ENCODE data around the gene CELF3.

CELF3 gene

GRCh38 chr1:151707541-151708065 lies 9.0 kb downstream of the CELF3 start:
- Histone ChIP-seq H3K9me3 (ENCODE audit: control insufficient read depth, low read length) (no peaks in the 10 kb centered on the region), H3K4ac (ENCODE audit: low read depth in 1 of 2, low read length in 2 of 2) (no peak overlapping the region), H4K8ac (ENCODE audit: low read length) (no peak overlapping the region), H2BK15ac (ENCODE audit: low read depth, poor library complexity, severe bottlenecking) (no peak overlapping the region), H3K27me3 (ENCODE audit: control insufficient read depth in 1 of 2, insufficient read depth in 1 of 2, low read length in 2 of 2) (peaks cover 16 to 47% of the 10 kb centered on the region in 2 experiments), H2BK5ac (ENCODE audit: low read depth, low read length, poor library complexity, severe bottlenecking) (no peak overlapping the region), H3K36me3 (ENCODE audit: control insufficient read depth in 1 of 2, insufficient read depth in 2 of 2, low read depth in 1 of 2, low read length in 2 of 2) (peaks cover 0 to 4% of the 10 kb centered on the region in 2 experiments), H3K4me1 (ENCODE audit: control insufficient read depth, insufficient read depth, low read depth, low read length) (peaks cover 2% of the 10 kb centered on the region), H2BK120ac (ENCODE audit: low read depth, low read length) (no peak overlapping the region), H2AFZ (ENCODE audit: low read depth, low read length) (no peak overlapping the region), H3K23ac (ENCODE audit: low read length in 2 of 2) (no peak overlapping the region), H3K14ac (ENCODE audit: low read length in 2 of 2) (no peak overlapping the region), H3K9ac (ENCODE audit: low read length) (no peak overlapping the region), H3K18ac (ENCODE audit: low read depth in 1 of 2, low read length in 2 of 2) (no peak overlapping the region), H2AK5ac (ENCODE audit: low read length, severe bottlenecking) (no peak overlapping the region), H3K4me3 (ENCODE audit: insufficient read depth in 1 of 2, low read depth in 1 of 2, low read length in 2 of 2) (no peak overlapping the region), H4K91ac (ENCODE audit: low read length) (no peak overlapping the region), H3K4me2 (ENCODE audit: low read length, poor library complexity, severe bottlenecking) (no peak overlapping the region), H3K79me1 (replicated peaks; ENCODE audit: low read length, poor library complexity, severe bottlenecking) (no peaks in the 10 kb centered on the region), H3K27ac (ENCODE audit: low read length, poor library complexity, severe bottlenecking) (no peak overlapping the region), H2BK12ac (ENCODE audit: low read length in 2 of 2) (no peak overlapping the region)
- DNase-seq: no peak
- WGBS: 92% methylated on average over 14 of the region's 15 CpGs

DNA sequence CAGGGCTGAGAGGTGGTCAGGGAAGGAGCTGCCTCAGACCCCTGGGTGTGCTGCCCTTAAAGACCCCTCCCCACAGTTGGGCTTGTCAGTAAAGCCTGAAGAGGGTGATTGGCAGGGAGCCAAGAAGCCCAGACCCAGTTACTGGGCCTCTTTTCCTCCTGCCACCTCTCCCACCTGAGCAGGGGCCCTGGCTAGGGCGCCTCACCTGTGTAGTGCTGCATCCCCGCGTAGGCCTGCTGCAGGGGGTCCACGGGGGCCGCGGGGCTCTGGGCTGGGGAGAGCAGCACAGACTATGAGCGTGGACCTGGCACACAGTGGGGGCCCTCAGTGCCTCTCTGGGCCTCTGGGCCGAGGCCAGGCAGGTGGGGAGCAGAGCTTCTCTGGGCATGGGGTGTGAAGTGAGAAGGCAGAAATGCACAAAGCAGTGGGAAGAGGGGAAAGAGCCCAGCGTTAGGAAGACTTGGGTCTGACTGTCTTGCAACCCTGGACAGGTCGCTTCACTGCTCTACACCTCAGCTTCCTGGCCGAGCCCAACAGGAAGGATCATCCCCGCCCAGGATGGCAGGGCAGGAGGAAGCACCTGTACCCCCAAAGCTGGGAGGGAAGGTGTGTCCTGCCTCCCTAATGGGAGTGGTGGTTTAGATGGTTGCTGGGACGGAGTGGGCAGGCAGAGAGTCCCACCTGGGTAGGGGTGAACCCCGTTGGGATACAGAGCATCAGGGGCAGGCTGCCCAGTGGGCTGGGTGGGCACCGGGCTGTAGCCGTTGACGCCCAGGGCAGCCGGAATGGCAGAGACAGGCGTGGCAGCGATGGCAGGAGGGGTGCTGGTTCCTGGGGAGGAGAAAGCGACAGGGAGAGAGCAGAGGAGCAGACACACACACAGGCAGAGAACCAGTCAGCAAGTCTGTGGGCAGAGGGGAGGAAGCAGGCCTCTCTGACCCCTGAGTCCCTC lies 9.9 kb downstream of the CELF3 start:
- no peak overlapping the region for H4K8ac ChIP-seq (ENCODE audit: low read length)
- no peak overlapping the region for H3K27ac ChIP-seq (ENCODE audit: low read length, poor library complexity, severe bottlenecking)
- no peak overlapping the region for H2BK5ac ChIP-seq (ENCODE audit: low read depth, low read length, poor library complexity, severe bottlenecking)
- no peaks in the 10 kb centered on the region for H3K9me3 ChIP-seq (ENCODE audit: control insufficient read depth, low read length)
- H3K4me1 ChIP-seq (ENCODE audit: control insufficient read depth, insufficient read depth, low read depth, low read length): peaks cover 2% of the 10 kb centered on the region
- H2BK12ac ChIP-seq (ENCODE audit: low read length in 2 of 2): no peak overlapping the region
- no peak overlapping the region for H2BK120ac ChIP-seq (ENCODE audit: low read depth, low read length)
- no peak overlapping the region for H3K4me2 ChIP-seq (ENCODE audit: low read length, poor library complexity, severe bottlenecking)
- H2BK15ac ChIP-seq (ENCODE audit: low read depth, poor library complexity, severe bottlenecking): no peak overlapping the region
- peaks cover 7 to 38% of the 10 kb centered on the region in 2 experiments for H3K27me3 ChIP-seq (ENCODE audit: control insufficient read depth in 1 of 2, insufficient read depth in 1 of 2, low read length in 2 of 2)
- no peak overlapping the region for H3K9ac ChIP-seq (ENCODE audit: low read length)
- H4K91ac ChIP-seq (ENCODE audit: low read length): no peak overlapping the region
- no peak overlapping the region for H3K4me3 ChIP-seq (ENCODE audit: insufficient read depth in 1 of 2, low read depth in 1 of 2, low read length in 2 of 2)
- H2AFZ ChIP-seq (ENCODE audit: low read depth, low read length): no peak overlapping the region
- peaks cover 4 to 7% of the 10 kb centered on the region in 2 experiments for H3K36me3 ChIP-seq (ENCODE audit: control insufficient read depth in 1 of 2, insufficient read depth in 2 of 2, low read depth in 1 of 2, low read length in 2 of 2)
- H3K14ac ChIP-seq (ENCODE audit: low read length in 2 of 2): no peak overlapping the region
- no peak overlapping the region for H3K18ac ChIP-seq (ENCODE audit: low read depth in 1 of 2, low read length in 2 of 2)
- 89% methylated on average over 17 of the region's 21 CpGs for WGBS
- no peak overlapping the region for H3K23ac ChIP-seq (ENCODE audit: low read length in 2 of 2)
- H3K79me1 ChIP-seq (replicated peaks; ENCODE audit: low read length, poor library complexity, severe bottlenecking): no peaks in the 10 kb centered on the region
- no peak for DNase-seq
- no peak overlapping the region for H2AK5ac ChIP-seq (ENCODE audit: low read length, severe bottlenecking)
- no peak overlapping the region for H3K4ac ChIP-seq (ENCODE audit: low read depth in 1 of 2, low read length in 2 of 2)

DNA sequence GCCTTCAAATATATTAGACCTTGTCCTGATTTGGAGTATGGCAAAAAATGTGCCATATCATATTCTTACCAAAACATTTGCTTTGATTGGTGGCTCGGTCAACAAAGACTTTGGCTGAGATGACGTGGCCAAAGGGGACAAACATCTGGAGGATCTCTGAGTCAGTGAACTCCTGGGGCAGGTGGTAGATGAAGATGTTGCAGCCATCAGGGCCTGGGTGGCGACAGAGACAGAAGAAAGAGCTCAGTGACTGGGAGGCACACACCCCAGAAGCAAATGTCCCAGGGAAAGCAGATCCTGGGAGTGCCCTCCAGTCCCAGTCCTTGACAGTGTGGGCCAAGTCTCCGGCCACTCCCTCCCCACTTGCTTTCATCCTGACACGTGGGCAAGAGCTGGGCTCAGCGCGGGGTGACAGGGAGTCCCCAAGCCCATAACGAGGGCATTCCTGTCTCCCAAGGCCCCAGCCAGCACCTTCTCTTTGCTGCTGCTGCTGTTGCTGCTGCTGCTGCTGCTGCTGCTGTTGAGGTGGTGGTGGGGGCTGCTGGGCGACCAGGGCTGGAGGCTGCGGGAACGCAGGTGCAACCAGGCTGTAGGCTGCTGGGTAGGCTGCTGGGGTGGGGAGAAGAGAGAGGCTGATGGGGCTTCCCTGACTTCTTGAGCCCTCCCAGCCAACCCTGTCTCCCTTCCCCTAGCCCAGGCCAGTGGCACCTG lies 10.7 kb downstream of the CELF3 start:
- H2BK120ac ChIP-seq (ENCODE audit: low read depth, low read length): no peak overlapping the region
- H4K91ac ChIP-seq (ENCODE audit: low read length): no peak overlapping the region
- no peak overlapping the region for H2AFZ ChIP-seq (ENCODE audit: low read depth, low read length)
- no peak overlapping the region for H3K14ac ChIP-seq (ENCODE audit: low read length in 2 of 2)
- peaks cover under 1 to 30% of the 10 kb centered on the region in 2 experiments for H3K27me3 ChIP-seq (ENCODE audit: control insufficient read depth in 1 of 2, insufficient read depth in 1 of 2, low read length in 2 of 2)
- H3K4me2 ChIP-seq (ENCODE audit: low read length, poor library complexity, severe bottlenecking): no peak overlapping the region
- H4K8ac ChIP-seq (ENCODE audit: low read length): no peak overlapping the region
- H3K79me1 ChIP-seq (replicated peaks; ENCODE audit: low read length, poor library complexity, severe bottlenecking): no peaks in the 10 kb centered on the region
- H3K27ac ChIP-seq (ENCODE audit: low read length, poor library complexity, severe bottlenecking): no peak overlapping the region
- H3K23ac ChIP-seq (ENCODE audit: low read length in 2 of 2): no peak overlapping the region
- H2AK5ac ChIP-seq (ENCODE audit: low read length, severe bottlenecking): no peak overlapping the region
- no peak overlapping the region for H3K4ac ChIP-seq (ENCODE audit: low read depth in 1 of 2, low read length in 2 of 2)
- H2BK12ac ChIP-seq (ENCODE audit: low read length in 2 of 2): no peak overlapping the region
- H3K9me3 ChIP-seq (ENCODE audit: control insufficient read depth, low read length): no peaks in the 10 kb centered on the region
- no peak overlapping the region for H2BK15ac ChIP-seq (ENCODE audit: low read depth, poor library complexity, severe bottlenecking)
- H3K4me3 ChIP-seq (ENCODE audit: insufficient read depth in 1 of 2, low read depth in 1 of 2, low read length in 2 of 2): no peak overlapping the region
- peaks cover 7 to 12% of the 10 kb centered on the region in 2 experiments for H3K36me3 ChIP-seq (ENCODE audit: control insufficient read depth in 1 of 2, insufficient read depth in 2 of 2, low read depth in 1 of 2, low read length in 2 of 2)
- no peak for DNase-seq
- no peak overlapping the region for H3K9ac ChIP-seq (ENCODE audit: low read length)
- 79% methylated on average over 9 of the region's 11 CpGs for WGBS
- no peak overlapping the region for H2BK5ac ChIP-seq (ENCODE audit: low read depth, low read length, poor library complexity, severe bottlenecking)
- peaks cover 2% of the 10 kb centered on the region for H3K4me1 ChIP-seq (ENCODE audit: control insufficient read depth, insufficient read depth, low read depth, low read length)
- no peak overlapping the region for H3K18ac ChIP-seq (ENCODE audit: low read depth in 1 of 2, low read length in 2 of 2)

GRCh38 chr1:151705146-151705545 lies 11.5 kb downstream of the CELF3 start:
- Histone ChIP-seq H3K4ac (ENCODE audit: low read depth in 1 of 2, low read length in 2 of 2) (no peak overlapping the region), H3K14ac (ENCODE audit: low read length in 2 of 2) (no peak overlapping the region), H4K8ac (ENCODE audit: low read length) (no peak overlapping the region), H2BK12ac (ENCODE audit: low read length in 2 of 2) (no peak overlapping the region), H3K36me3 (ENCODE audit: control insufficient read depth in 1 of 2, insufficient read depth in 2 of 2, low read depth in 1 of 2, low read length in 2 of 2) (peaks cover 7 to 19% of the 10 kb centered on the region in 2 experiments), H3K18ac (ENCODE audit: low read depth in 1 of 2, low read length in 2 of 2) (no peak overlapping the region), H4K91ac (ENCODE audit: low read length) (no peak overlapping the region), H2BK120ac (ENCODE audit: low read depth, low read length) (no peak overlapping the region), H2BK15ac (ENCODE audit: low read depth, poor library complexity, severe bottlenecking) (no peak overlapping the region), H3K4me2 (ENCODE audit: low read length, poor library complexity, severe bottlenecking) (no peak overlapping the region), H3K79me1 (replicated peaks; ENCODE audit: low read length, poor library complexity, severe bottlenecking) (no peaks in the 10 kb centered on the region), H3K27me3 (ENCODE audit: control insufficient read depth in 1 of 2, insufficient read depth in 1 of 2, low read length in 2 of 2) (peaks cover 0 to 23% of the 10 kb centered on the region in 2 experiments), H2AFZ (ENCODE audit: low read depth, low read length) (no peak overlapping the region), H2BK5ac (ENCODE audit: low read depth, low read length, poor library complexity, severe bottlenecking) (no peak overlapping the region), H3K23ac (ENCODE audit: low read length in 2 of 2) (no peak overlapping the region), H3K27ac (ENCODE audit: low read length, poor library complexity, severe bottlenecking) (no peak overlapping the region), H3K9ac (ENCODE audit: low read length) (no peak overlapping the region), H3K9me3 (ENCODE audit: control insufficient read depth, low read length) (no peaks in the 10 kb centered on the region), H3K4me3 (ENCODE audit: insufficient read depth in 1 of 2, low read depth in 1 of 2, low read length in 2 of 2) (no peak overlapping the region), H3K4me1 (ENCODE audit: control insufficient read depth, insufficient read depth, low read depth, low read length) (peaks cover 2% of the 10 kb centered on the region), H2AK5ac (ENCODE audit: low read length, severe bottlenecking) (no peak overlapping the region)
- WGBS: 88% methylated on average over 5 of the region's 7 CpGs
- no peak for DNase-seq
